Measurements from ENCODE around the gene NHERF2.

DNA sequence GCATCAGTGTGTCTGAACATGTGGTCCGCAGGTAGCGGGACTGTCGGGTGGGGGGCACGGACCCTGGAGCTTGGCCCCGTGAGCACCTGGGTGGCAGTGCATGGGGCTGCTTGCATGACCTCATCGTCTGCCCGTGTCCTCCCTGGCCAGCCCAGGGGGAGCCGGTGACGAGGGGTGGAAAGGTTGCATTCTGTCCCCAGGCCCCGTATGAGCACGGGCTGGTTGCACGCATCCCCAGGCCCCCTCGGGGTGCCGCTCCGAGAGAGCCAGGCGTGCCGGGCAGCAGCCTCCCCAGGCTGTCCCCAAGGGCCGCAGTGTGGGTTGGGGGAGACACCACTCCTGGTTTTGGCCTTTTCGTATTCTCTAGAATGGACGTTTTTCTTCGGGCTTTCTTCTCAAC, 51.0 kb downstream of the NHERF2 start:
- TF ChIP-seq EZH2 (IDR thresholded peaks at IDR 0.05; ENCODE audit: low read depth, unreplicated experiment) = no peak
- TF ChIP-seq, protein P1, sequence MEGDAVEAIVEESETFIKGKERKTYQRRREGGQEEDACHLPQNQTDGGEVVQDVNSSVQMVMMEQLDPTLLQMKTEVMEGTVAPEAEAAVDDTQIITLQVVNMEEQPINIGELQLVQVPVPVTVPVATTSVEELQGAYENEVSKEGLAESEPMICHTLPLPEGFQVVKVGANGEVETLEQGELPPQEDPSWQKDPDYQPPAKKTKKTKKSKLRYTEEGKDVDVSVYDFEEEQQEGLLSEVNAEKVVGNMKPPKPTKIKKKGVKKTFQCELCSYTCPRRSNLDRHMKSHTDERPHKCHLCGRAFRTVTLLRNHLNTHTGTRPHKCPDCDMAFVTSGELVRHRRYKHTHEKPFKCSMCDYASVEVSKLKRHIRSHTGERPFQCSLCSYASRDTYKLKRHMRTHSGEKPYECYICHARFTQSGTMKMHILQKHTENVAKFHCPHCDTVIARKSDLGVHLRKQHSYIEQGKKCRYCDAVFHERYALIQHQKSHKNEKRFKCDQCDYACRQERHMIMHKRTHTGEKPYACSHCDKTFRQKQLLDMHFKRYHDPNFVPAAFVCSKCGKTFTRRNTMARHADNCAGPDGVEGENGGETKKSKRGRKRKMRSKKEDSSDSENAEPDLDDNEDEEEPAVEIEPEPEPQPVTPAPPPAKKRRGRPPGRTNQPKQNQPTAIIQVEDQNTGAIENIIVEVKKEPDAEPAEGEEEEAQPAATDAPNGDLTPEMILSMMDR (conservative IDR thresholded peaks at IDR 0.05; ENCODE audit: low read depth in 2 of 2) = no peak
- TF ChIP-seq STAT1 (IDR thresholded peaks at IDR 0.05; ENCODE audit: unreplicated experiment) = no peak
- TF ChIP-seq EZH2phosphoT487 (IDR thresholded peaks at IDR 0.05; ENCODE audit: unreplicated experiment) = no peak
- TF ChIP-seq, protein P2, sequence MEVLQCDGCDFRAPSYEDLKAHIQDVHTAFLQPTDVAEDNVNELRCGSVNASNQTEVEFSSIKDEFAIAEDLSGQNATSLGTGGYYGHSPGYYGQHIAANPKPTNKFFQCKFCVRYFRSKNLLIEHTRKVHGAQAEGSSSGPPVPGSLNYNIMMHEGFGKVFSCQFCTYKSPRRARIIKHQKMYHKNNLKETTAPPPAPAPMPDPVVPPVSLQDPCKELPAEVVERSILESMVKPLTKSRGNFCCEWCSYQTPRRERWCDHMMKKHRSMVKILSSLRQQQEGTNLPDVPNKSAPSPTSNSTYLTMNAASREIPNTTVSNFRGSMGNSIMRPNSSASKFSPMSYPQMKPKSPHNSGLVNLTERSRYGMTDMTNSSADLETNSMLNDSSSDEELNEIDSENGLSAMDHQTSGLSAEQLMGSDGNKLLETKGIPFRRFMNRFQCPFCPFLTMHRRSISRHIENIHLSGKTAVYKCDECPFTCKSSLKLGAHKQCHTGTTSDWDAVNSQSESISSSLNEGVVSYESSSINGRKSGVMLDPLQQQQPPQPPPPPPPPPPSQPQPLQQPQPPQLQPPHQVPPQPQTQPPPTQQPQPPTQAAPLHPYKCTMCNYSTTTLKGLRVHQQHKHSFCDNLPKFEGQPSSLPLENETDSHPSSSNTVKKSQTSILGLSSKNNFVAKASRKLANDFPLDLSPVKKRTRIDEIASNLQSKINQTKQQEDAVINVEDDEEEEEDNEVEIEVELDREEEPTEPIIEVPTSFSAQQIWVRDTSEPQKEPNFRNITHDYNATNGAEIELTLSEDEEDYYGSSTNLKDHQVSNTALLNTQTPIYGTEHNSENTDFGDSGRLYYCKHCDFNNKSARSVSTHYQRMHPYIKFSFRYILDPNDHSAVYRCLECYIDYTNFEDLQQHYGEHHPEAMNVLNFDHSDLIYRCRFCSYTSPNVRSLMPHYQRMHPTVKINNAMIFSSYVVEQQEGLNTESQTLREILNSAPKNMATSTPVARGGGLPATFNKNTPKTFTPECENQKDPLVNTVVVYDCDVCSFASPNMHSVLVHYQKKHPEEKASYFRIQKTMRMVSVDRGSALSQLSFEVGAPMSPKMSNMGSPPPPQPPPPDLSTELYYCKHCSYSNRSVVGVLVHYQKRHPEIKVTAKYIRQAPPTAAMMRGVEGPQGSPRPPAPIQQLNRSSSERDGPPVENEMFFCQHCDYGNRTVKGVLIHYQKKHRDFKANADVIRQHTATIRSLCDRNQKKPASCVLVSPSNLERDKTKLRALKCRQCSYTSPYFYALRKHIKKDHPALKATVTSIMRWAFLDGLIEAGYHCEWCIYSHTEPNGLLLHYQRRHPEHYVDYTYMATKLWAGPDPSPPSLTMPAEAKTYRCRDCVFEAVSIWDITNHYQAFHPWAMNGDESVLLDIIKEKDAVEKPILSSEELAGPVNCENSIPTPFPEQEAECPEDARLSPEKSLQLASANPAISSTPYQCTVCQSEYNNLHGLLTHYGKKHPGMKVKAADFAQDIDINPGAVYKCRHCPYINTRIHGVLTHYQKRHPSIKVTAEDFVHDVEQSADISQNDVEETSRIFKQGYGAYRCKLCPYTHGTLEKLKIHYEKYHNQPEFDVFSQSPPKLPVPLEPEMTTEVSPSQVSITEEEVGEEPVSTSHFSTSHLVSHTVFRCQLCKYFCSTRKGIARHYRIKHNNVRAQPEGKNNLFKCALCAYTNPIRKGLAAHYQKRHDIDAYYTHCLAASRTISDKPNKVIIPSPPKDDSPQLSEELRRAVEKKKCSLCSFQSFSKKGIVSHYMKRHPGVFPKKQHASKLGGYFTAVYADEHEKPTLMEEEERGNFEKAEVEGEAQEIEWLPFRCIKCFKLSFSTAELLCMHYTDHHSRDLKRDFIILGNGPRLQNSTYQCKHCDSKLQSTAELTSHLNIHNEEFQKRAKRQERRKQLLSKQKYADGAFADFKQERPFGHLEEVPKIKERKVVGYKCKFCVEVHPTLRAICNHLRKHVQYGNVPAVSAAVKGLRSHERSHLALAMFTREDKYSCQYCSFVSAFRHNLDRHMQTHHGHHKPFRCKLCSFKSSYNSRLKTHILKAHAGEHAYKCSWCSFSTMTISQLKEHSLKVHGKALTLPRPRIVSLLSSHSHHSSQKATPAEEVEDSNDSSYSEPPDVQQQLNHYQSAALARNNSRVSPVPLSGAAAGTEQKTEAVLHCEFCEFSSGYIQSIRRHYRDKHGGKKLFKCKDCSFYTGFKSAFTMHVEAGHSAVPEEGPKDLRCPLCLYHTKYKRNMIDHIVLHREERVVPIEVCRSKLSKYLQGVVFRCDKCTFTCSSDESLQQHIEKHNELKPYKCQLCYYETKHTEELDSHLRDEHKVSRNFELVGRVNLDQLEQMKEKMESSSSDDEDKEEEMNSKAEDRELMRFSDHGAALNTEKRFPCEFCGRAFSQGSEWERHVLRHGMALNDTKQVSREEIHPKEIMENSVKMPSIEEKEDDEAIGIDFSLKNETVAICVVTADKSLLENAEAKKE (CRISPR knock-in tag; IDR thresholded peaks at IDR 0.05) = no peak
- no peak for TF ChIP-seq CREB1 (CRISPR knock-in tag; IDR thresholded peaks at IDR 0.05; ENCODE audit: low read depth)
- no peak for TF ChIP-seq ZNF331 (CRISPR knock-in tag; IDR thresholded peaks at IDR 0.05; ENCODE audit: low read depth)
- TF ChIP-seq, protein P3, sequence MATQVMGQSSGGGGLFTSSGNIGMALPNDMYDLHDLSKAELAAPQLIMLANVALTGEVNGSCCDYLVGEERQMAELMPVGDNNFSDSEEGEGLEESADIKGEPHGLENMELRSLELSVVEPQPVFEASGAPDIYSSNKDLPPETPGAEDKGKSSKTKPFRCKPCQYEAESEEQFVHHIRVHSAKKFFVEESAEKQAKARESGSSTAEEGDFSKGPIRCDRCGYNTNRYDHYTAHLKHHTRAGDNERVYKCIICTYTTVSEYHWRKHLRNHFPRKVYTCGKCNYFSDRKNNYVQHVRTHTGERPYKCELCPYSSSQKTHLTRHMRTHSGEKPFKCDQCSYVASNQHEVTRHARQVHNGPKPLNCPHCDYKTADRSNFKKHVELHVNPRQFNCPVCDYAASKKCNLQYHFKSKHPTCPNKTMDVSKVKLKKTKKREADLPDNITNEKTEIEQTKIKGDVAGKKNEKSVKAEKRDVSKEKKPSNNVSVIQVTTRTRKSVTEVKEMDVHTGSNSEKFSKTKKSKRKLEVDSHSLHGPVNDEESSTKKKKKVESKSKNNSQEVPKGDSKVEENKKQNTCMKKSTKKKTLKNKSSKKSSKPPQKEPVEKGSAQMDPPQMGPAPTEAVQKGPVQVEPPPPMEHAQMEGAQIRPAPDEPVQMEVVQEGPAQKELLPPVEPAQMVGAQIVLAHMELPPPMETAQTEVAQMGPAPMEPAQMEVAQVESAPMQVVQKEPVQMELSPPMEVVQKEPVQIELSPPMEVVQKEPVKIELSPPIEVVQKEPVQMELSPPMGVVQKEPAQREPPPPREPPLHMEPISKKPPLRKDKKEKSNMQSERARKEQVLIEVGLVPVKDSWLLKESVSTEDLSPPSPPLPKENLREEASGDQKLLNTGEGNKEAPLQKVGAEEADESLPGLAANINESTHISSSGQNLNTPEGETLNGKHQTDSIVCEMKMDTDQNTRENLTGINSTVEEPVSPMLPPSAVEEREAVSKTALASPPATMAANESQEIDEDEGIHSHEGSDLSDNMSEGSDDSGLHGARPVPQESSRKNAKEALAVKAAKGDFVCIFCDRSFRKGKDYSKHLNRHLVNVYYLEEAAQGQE (IDR thresholded peaks at IDR 0.05; ENCODE audit: unreplicated experiment) = no peak
- no peak for TF ChIP-seq NANOG (IDR thresholded peaks at IDR 0.05; ENCODE audit: borderline replicate concordance)
- no peak for TF ChIP-seq POLR2AphosphoS5 (IDR thresholded peaks at IDR 0.05; ENCODE audit: low read depth)
- TF ChIP-seq JUNB (IDR thresholded peaks at IDR 0.05; ENCODE audit: unreplicated experiment) = no peak
- TF ChIP-seq, protein P4, sequence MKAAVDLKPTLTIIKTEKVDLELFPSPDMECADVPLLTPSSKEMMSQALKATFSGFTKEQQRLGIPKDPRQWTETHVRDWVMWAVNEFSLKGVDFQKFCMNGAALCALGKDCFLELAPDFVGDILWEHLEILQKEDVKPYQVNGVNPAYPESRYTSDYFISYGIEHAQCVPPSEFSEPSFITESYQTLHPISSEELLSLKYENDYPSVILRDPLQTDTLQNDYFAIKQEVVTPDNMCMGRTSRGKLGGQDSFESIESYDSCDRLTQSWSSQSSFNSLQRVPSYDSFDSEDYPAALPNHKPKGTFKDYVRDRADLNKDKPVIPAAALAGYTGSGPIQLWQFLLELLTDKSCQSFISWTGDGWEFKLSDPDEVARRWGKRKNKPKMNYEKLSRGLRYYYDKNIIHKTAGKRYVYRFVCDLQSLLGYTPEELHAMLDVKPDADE (IDR thresholded peaks at IDR 0.05) = no peak
- TF ChIP-seq ZNF114 (CRISPR knock-in tag; IDR thresholded peaks at IDR 0.05) = no peak
